Uterine smooth muscle cell (primary cell): Measurements from ENCODE around the gene IL1RAPL2. TPM values are rescaled to one million over a fixed set of nuclear protein-coding genes. Genes with fewer than 3 reads are reported as not detected.

Experiments
- total RNA-seq: library from RNA; depleted of rRNA; stranded (reverse); fragments of >200 nt; gene quantifications from 2 replicates; pipeline ENCODE4 v1.2.3, GENCODE V29; 2014

The IL1RAPL2 gene
- total RNA-seq: 0.11 TPM in 1 of 2 replicates, not detected in the other

GRCh38 chrX:104565791-104566680, at the start of gene IL1RAPL2:
IL1RAPL2 (plus strand) TSS chrX:104566199.

GRCh38 chrX:105220636-105221035, 654.6 kb downstream of the IL1RAPL2 start, which contains the start of gene TEX13A:
TEX13A (minus strand) TSS chrX:105220694; CDS start chrX:105220397, 297 bp downstream.

